GM12878 (cell line): ENCODE measurements around the gene TM9SF4. TPM values are rescaled to one million over a fixed set of nuclear protein-coding genes. Genes with fewer than 3 reads are reported as not detected.

Source experiments
- ATAC-seq: fragments of 200-7000 bp; cut with Tn5 transposase; 3 replicates; pipeline ENCODE4 v1.9.1; 2020; ENCODE audit warnings: mild to moderate bottlenecking, moderate library complexity
- BruUV-seq: library from RNA; stranded (reverse); fragments of 400-500 nt; replicated peaks from 2 replicates; lab custom pipeline; 2021; lab: Mats Ljungman, UMichigan
- CTCF ChIA-PET: fragments of 300-600 bp; sonication (Branson Sonifier 250); formaldehyde crosslinking; extraction: SDS; loops from one replicate; lab custom pipeline; 2021; ENCODE audit warnings: inconsistent platforms; lab: Yijun Ruan, JAX
- POLR2A ChIA-PET: fragments of 350-600 bp; formaldehyde crosslinking; extraction: SDS; loops from one replicate; lab custom pipeline; 2021; ENCODE audit warnings: inconsistent platforms; lab: Charles Lee
- RAD21 ChIA-PET: fragments of 300-600 bp; sonication (Branson Sonifier 250); formaldehyde crosslinking; loops from one replicate; lab custom pipeline; 2023; ENCODE audit warnings: antibody characterized with exemption; ENCODE audit not compliant: unreplicated experiment; lab: Charles Lee
- SMC1A ChIA-PET: fragments of 300-600 bp; sonication (Branson Sonifier 250); formaldehyde crosslinking; loops from one replicate; lab custom pipeline; 2023; ENCODE audit not compliant: unreplicated experiment, uncharacterized antibody; lab: Charles Lee
- DNase-seq: peaks from one replicate; pipeline ENCODE4 v3.0.0-alpha.2; 2011; ENCODE audit warnings: low read depth, low spot score
- FAIRE-seq: peaks from 3 replicates; lab custom pipeline; 2011; peaks lifted over from hg19 to GRCh38; lab: Jason Lieb, UNC
- H2AFZ ChIP-seq: 2 replicates; pipeline ENCODE4 v1.6.0; 2011; ENCODE audit warnings: low read depth, low read length, control low read depth; ENCODE audit not compliant: control insufficient read depth
- H3K27ac ChIP-seq: 2 replicates; pipeline ENCODE4 v1.5.1; 2011; ENCODE audit warnings: control low read depth; ENCODE audit not compliant: control insufficient read depth, insufficient read depth
- H3K27me3 ChIP-seq, 2 experiments: replicated peaks in 1 of 2; 2 replicates each; pipeline versions ENCODE4 v1.6.0 to v1.6.1; 2011; ENCODE audit warnings: low read length in 1 of 2; ENCODE audit not compliant: control insufficient read depth in 2 of 2, insufficient read depth in 2 of 2
- H3K36me3 ChIP-seq, 2 experiments: 2 replicates each; pipeline ENCODE4 v1.5.1; 2011; ENCODE audit warnings: low read length in 1 of 2; ENCODE audit not compliant: control insufficient read depth in 2 of 2, insufficient read depth in 2 of 2
- H3K4me1 ChIP-seq: 2 replicates; pipeline ENCODE4 v1.6.1; 2011; ENCODE audit warnings: mild to moderate bottlenecking, low read length, moderate library complexity, mixed read lengths; ENCODE audit not compliant: control insufficient read depth, insufficient read depth
- H3K4me2 ChIP-seq: 2 replicates; pipeline ENCODE4 v1.6.0; 2011; ENCODE audit warnings: control low read depth; ENCODE audit not compliant: control insufficient read depth, insufficient read depth
- H3K4me3 ChIP-seq: fragments of 200-600 bp; sonication (generic); 2 replicates; pipeline ENCODE4 v1.5.1; 2016
- H3K79me2 ChIP-seq: 2 replicates; pipeline ENCODE4 v1.6.0; 2011; ENCODE audit warnings: low read length; ENCODE audit not compliant: control insufficient read depth, insufficient read depth
- H3K9ac ChIP-seq: 2 replicates; pipeline ENCODE4 v1.8.0; 2011; ENCODE audit warnings: low read length, control low read depth, mixed read lengths; ENCODE audit not compliant: control insufficient read depth, insufficient read depth
- H3K9me3 ChIP-seq: replicated peaks from 3 replicates; pipeline ENCODE4 v1.5.1; 2011; ENCODE audit warnings: mild to moderate bottlenecking, low read length; ENCODE audit not compliant: control insufficient read depth, insufficient read depth
- H4K20me1 ChIP-seq: 2 replicates; pipeline ENCODE4 v1.6.0; 2011; ENCODE audit not compliant: control insufficient read depth, insufficient read depth
- BCL11A ChIP-seq: IDR thresholded peaks from 2 replicates; pipeline ENCODE4 v1.6.1; 2011; ENCODE audit warnings: low read depth, low read length
- CEBPZ ChIP-seq: fragments of 150-350 bp; IDR thresholded peaks from 2 replicates; pipeline ENCODE4 v1.6.1; 2016; ENCODE audit warnings: low read depth, low read length
- GABPA ChIP-seq: IDR thresholded peaks from 2 replicates; pipeline ENCODE4 v1.6.1; 2014; ENCODE audit warnings: antibody characterized with exemption, low read depth, mild to moderate bottlenecking, inconsistent platforms
- HDAC6 ChIP-seq: fragments of 200-600 bp; sonication (generic); IDR thresholded peaks from one replicate; pipeline ENCODE4 v1.8.0; 2017; ENCODE audit warnings: antibody characterized with exemption; ENCODE audit not compliant: unreplicated experiment
- KDM1A ChIP-seq: fragments of 200-600 bp; sonication (generic); IDR thresholded peaks from 2 replicates; pipeline ENCODE4 v1.6.1; 2016; ENCODE audit warnings: borderline replicate concordance
- MTA2 ChIP-seq: fragments of 450-650 bp; IDR thresholded peaks from 2 replicates; pipeline ENCODE4 v1.6.1; 2016; ENCODE audit warnings: low read depth, mild to moderate bottlenecking, moderate library complexity
- MXI1 ChIP-seq: fragments of 150-350 bp; IDR thresholded peaks from 2 replicates; pipeline ENCODE4 v1.6.1; 2011; ENCODE audit warnings: low read depth, mild to moderate bottlenecking, inconsistent platforms, low read length, improper control_type of control experiment
- MYC ChIP-seq: IDR thresholded peaks from 2 replicates; pipeline ENCODE4 v1.6.1; 2011; ENCODE audit warnings: mild to moderate bottlenecking, low read length, moderate library complexity, inconsistent platforms; ENCODE audit not compliant: insufficient read depth, insufficient replicate concordance, insufficient read length, severe bottlenecking
- SMAD1 ChIP-seq: fragments of 450-650 bp; IDR thresholded peaks from 2 replicates; pipeline ENCODE4 v1.6.1; 2018; ENCODE audit warnings: mild to moderate bottlenecking, low read depth; ENCODE audit not compliant: partially characterized antibody
- WGBS: methylation state at CpG from one replicate; pipeline ENCODE4 v1.1.6; 2016; ENCODE audit warnings: low lambda C conversion rate; ENCODE audit not compliant: insufficient replicate concordance, insufficient coverage; ENCODE audit errors: missing lambda C conversion rate; 5-methylcytosine and 5-hydroxymethylcytosine counted together
- in situ Hi-C: fragments of 300-500 bp; cut with MboI; formaldehyde crosslinking; loops from 9 replicates; pipeline ENCODE4 v1.14.3; 2018; ENCODE audit warnings: mixed read lengths
- intact Hi-C: fragments of 100-400 bp; cut with micrococcal nuclease; formaldehyde crosslinking; loops from one replicate; pipeline ENCODE4 v1.14.2; 2022; ENCODE audit not compliant: unreplicated experiment
- polyA plus RNA-seq, 11 experiments: library from polyadenylated mRNA; depleted of rRNA in 4 of 11; unstranded in 6 of 11; stranded (reverse) in 5 of 11; fragments of >200 nt; fragmentation: Nextera tagmentation in 4 of 11; fragmentation: Illumina TruSeq in 1 of 11; extraction: Ambion mirVana in 4 of 11; extraction: Trizol in 1 of 11; gene quantifications; 1 replicate in 1 of 11; 2 replicates in 10 of 11; pipeline versions ENCODE4 v1.2.1 to v1.2.3, GENCODE V29; 2011 to 2016; ENCODE audit warnings: inconsistent platforms in 2 of 11, missing spikeins in 2 of 11, low read depth in 1 of 11
- total RNA-seq, 4 experiments: library from RNA; depleted of rRNA in 3 of 4; stranded (reverse); fragments of >200 nt in 3 of 4; fragmentation: Illumina TruSeq in 1 of 4; extraction: Trizol in 1 of 4; gene quantifications; 2 replicates each; pipeline versions ENCODE4 v1.2.1 to v1.2.3, GENCODE V29; 2013 to 2021

TM9SF4 gene
- total and polyA plus RNA-seq, 10 of the 15 experiments (the other 5 are each of a cell fraction or from before 2014, with no cell fraction given) = 8.5 to 47.8 (median 24.3) TPM

- RAD21 ChIA-PET = no interaction called here
- ATAC-seq = no peak
- H3K27ac ChIP-seq = no peak overlapping the region
- H2AFZ ChIP-seq = no peak overlapping the region
- POLR2A ChIA-PET = no interaction called here
- DNase-seq = no peak
- no peak for TF ChIP-seq SMAD1
- no peak for TF ChIP-seq MTA2
- in situ Hi-C loops = no loop called here
- no peaks in the 10 kb centered on the region for H3K4me1 ChIP-seq
- H3K4me3 ChIP-seq = no peak overlapping the region
- no peak overlapping the region for H3K9ac ChIP-seq
- CTCF ChIA-PET = no interaction called here
- SMC1A ChIA-PET = no interaction called here
- H3K79me2 ChIP-seq = no peaks in the 10 kb centered on the region
- H3K9me3 ChIP-seq = no peaks in the 10 kb centered on the region
- WGBS = 69% methylated on average over 4 of the region's 4 CpGs
- intact Hi-C loops = no loop called here
- H3K36me3 ChIP-seq = no peaks in the 10 kb centered on the region
- peak overlapping the region; percentile 13; the same call in 1 of the 2 replicates for H3K4me2 ChIP-seq
- no TSS peak for BruUV-seq
- H4K20me1 ChIP-seq = no peaks in the 10 kb centered on the region
- no peaks in the 10 kb centered on the region for H3K27me3 ChIP-seq
- no peak for FAIRE-seq
Measured at GRCh38 chr20:32179934-32180333, 70.4 kb downstream of the TM9SF4 start.

- no peak for FAIRE-seq
- Histone ChIP-seq H3K79me2 (no peaks in the 10 kb centered on the region), H3K27ac (no peak overlapping the region), H3K4me3 (no peak overlapping the region), H3K9ac (no peak overlapping the region), H3K4me2 (no peak overlapping the region), H3K4me1 (no peaks in the 10 kb centered on the region), H4K20me1 (no peaks in the 10 kb centered on the region), H3K27me3 (no peaks in the 10 kb centered on the region), H2AFZ (no peak overlapping the region), H3K9me3 (no peaks in the 10 kb centered on the region), H3K36me3 (no peaks in the 10 kb centered on the region)
- intact Hi-C loops (no loop called here), in situ Hi-C loops (no loop called here)
- ChIA-PET SMC1A (no interaction called here), CTCF (interaction anchor here (0.9 kb wide), 1 partner anchor 47 kb away, joined by 3 read pairs; no protein-coding TSS in a partner anchor), POLR2A (no interaction called here), RAD21 (no interaction called here)
- no peak for TF ChIP-seq CEBPZ
- TF ChIP-seq HDAC6 = no peak
- no peak for TF ChIP-seq GABPA
- no peak for TF ChIP-seq KDM1A
- no peak for TF ChIP-seq MYC
- no peak for TF ChIP-seq BCL11A
- no peak for TF ChIP-seq MXI1
- BruUV-seq = no TSS peak
- 61% methylated on average over 2 of the region's 2 CpGs for WGBS
- DNase-seq = no peak
- no peak for ATAC-seq
Measured at GRCh38 chr20:32181606-32182005, 72.1 kb downstream of the TM9SF4 start.
